Mucosa of gallbladder (tissue), 1 donor: Measurements from ENCODE around the gene OAF. TPM values are rescaled to one million over a fixed set of nuclear protein-coding genes. Genes with fewer than 3 reads are reported as not detected.
"Not testable (repeated sequence)": the region's sequence is repeated elsewhere in the genome, so short reads cannot be mapped to it uniquely, and the experiment has no call there.

Experiments used
- DNase-seq: peaks from one replicate; pipeline ENCODE4 v3.0.0-alpha.2; 2020; ENCODE audit warnings: low spot score
- total RNA-seq: library from RNA; stranded (reverse); gene quantifications from one replicate; pipeline ENCODE4 v1.2.1, GENCODE V29; 2021
- donor health status: DM: no; HTN: no; CAD: no.

Gene OAF
- total RNA-seq, 1 donor from 2014 or later, result 123 TPM

DNA sequence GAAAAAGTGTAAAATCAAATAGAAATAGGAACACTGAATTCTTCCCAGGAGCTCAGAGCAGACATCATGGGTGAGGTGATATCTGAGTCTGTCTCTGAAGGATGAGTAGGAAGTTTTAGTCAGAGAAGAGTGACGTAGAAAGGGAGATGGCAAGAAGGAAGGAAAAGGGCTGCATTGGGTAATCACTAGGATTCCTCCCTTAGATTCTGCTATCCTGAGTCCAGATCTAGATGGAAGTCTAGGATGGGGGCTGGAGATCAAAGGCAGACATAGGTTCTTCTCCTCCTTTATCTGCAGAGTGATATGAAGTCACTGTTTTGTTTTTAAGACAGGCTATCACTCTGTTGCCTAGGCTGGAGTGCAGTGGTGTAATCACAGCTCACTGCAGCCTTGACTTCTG lies 59.6 kb downstream of the OAF start:
- DNase-seq, result no peak

DNA sequence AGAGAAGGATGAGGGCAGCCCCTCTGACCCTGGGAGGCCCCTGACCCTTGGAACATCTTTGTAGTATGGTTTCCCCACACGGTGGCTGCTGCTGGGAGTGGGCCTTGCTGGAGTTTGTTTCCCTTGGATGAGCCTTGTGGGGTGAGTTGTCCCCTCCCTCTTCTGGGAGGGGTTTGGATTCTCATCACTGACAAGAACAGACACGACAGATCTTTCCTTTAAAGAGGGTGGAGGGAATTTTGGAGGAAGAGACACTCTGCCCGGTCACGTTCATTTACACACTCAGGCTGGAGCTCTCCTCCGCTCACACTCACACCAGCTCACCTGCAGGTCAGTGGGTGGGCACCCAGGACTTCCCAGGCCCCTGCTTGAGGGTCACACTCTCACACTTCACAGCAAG lies 60.8 kb downstream of the OAF start:
- DNase-seq, result no peak

DNA sequence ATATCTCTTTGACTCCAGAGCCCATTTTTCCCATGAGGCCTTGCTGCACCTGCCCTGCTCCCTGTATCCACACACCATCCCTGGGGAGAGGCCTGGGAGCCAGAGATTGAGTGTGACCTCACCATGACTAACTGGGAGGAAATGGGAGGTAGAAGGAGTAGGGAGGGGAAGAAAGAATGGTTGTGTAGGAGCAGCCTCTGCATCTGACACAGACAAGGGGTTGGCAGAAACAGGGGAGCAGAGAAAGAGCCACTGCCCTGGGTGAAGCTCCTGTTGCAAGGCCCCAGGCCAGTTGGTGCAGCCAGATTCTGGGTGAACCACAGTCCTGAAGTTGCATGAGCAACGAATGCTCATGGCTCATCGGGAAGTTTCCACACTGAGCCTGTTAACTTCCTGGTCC lies 61.5 kb downstream of the OAF start:
- no peak for DNase-seq

DNA sequence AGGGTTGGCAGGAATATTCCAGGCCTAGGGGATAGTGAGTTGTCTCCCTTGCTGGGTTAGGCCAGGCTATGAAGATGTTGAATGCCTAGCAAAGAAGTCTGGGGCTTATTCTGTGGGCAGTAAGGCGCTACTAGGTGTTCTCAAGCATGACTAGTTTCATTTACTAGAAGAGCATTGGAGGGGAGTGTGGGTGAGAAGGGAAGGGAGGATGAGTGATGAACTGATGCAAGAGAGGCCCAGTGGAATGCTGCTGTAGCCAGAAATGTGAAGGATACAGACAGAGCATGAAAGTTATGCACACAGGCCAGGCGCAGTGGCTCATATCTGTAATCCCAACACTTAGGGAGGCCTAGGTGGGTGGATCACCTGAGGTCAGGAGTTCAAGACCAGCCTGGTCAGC lies 62.6 kb downstream of the OAF start:
- no peak for DNase-seq

DNA sequence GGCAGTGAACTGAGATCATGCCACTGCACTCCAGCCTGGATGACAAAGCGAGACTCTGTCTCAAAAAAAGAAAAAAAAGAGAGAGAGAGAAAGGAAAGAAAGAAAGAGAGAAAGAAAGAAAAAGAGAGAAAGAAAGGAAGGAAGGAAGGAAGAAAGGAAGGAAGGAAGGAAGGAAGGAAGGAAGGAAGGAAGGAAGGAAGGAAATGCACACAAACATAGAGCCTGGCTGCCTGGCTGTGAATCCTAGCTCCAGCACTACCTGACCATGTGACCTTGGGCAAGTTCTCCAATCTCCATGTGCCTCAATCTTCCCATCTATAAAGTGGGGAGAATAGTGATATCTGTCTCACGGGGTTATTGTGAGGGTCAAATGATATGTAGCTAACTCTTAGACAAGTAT lies 63.1 kb downstream of the OAF start:
- DNase-seq, result not testable (repeated sequence)

DNA sequence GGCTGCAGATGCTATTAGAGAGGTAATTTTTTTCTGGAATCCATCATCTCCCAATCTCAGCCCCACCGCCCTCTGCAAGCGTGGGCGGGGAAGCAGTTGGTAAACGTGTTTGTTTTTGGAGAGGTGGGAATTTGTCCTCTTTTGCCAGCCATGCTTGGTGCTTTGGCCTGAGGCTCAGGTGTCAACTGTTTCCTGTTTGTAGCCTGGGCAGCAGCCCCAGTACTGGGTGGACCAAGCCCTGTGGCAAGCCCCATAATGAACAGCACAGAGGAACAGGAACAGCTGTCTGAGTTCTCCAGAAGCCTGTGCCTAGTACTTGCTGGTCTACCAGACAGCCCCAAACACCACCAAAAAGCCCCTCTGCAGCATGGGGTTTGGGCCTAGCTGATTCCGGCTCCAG lies 68.7 kb downstream of the OAF start:
- no peak for DNase-seq

Other genes starting within 250 kb of the OAF start
- 13.5 TPM for gene TRIM29, start 72.9 kb upstream of the OAF start, total RNA-seq
- 6.5 TPM for gene POU2F3, start 29.1 kb downstream of the OAF start, total RNA-seq
- gene TLCD5, start 114.3 kb downstream of the OAF start, total RNA-seq, result 9.8 TPM
- gene ARHGEF12, start 125.4 kb downstream of the OAF start, total RNA-seq, result 127 TPM